ENCODE measurements around the gene CDHR3.

The CDHR3 gene

DNA sequence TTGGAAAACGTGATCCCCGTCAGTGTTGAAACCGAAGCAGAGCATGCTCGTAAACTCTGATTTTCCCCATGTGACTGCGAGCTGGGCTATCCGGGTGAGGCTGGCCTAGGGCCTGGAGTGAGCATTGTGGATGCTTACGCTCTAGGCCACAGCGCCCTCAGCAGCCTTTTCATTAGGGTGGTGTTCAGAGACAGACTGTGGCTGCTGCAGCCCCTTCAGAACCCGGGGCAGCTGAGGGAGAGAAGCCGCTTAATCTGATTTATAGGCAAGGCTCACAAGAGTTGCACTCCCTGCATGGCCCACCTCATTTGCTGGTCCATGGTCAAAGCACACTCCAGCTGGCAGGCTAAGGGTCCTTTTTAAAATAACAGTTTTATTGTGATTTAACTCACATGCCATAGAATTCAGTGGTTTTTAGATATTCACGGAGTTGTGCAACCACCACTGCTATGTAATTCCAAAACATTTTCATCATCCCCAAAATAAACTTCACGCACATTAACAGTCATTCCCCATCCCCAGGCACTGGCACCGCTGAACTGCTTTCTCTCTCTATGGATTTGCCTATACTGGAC is 76.5 kb downstream of the CDHR3 start:
- no peak for DNase-seq (ENCODE audit: low read depth)
- TF ChIP-seq CTCF (IDR thresholded peaks at IDR 0.05; ENCODE audit: control insufficient read depth, extremely low read depth, insufficient read depth), result no peak
- no peak overlapping the region for H3K4me3 ChIP-seq (ENCODE audit: low read depth, low read length)

DNA sequence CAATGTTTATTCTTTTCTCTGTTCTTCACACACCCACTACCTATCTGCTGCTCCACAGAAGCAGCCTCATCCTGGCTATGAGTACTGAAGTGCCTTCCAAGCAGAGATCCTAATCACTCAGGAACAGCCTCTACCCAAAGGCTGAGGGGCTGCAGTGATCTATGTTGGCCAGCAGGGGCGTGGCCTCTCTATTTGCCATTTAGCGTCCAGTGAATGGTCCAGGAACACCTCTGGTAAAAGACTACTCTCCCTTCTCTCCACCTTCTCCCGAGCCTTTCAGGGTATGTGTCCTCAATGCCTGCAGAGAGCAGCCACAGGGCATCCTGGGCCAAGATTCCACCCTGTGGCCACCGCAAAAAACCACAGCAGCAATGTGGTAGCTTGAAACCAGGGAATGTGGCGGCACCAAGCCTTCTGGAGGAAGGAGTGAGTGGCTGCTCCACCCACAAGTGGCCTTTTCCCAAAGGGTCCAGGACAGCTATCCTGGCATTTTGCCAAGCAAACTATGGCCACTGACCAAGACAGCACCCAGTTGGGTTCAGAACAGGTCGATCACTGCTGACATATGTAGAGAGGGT is 78.2 kb downstream of the CDHR3 start:
- DNase-seq (ENCODE audit: low read depth), result no peak
- H3K4me3 ChIP-seq (ENCODE audit: low read depth, low read length), result no peak overlapping the region
- TF ChIP-seq CTCF (IDR thresholded peaks at IDR 0.05; ENCODE audit: control insufficient read depth, extremely low read depth, insufficient read depth), result peak; percentile 60

DNA sequence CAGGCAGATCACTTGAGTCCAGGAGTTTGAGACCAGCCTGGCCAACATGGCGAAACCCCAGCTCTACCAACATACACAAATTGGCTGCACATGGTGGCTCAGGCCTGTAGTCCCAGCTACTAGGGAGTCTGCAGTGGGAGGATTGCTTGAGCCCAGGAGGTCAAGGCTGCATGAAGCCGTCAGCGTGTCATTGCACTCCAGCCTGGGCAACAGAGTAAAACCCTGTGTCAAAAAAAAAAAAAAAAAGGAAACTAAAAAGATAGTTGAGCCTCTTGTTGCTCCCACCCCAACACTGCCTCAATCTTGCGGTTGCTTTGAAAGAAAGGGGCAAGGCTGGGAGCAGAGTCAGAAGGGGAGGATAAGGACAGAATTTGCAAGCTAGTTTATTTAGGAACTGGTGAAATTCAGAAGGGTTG is 79.1 kb downstream of the CDHR3 start:
- no peak overlapping the region for H3K4me3 ChIP-seq (ENCODE audit: low read depth, low read length)
- no peak for DNase-seq (ENCODE audit: low read depth)
- TF ChIP-seq CTCF (IDR thresholded peaks at IDR 0.05; ENCODE audit: control insufficient read depth, extremely low read depth, insufficient read depth), result no peak

DNA sequence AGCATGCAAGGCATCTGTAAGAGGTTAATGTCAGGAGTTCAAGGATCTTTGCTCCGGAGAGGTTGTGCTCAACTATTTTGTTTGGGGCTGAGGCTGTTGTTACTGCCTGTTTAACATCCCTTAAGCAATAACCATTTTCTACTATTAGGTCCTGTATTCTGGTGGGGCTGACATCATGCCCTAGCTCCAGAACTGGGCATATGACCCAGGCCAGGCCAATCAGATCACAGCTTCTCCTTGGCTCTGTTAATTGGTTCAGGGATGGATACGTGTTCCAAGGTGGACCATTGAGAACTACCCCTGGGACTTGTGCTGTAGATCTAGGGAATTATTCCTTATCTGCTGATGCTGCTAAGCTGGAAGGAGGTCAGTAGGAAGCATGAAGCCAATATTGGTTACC is 82.1 kb downstream of the CDHR3 start:
- no peak overlapping the region for H3K4me3 ChIP-seq (ENCODE audit: low read depth, low read length)
- TF ChIP-seq CTCF (IDR thresholded peaks at IDR 0.05; ENCODE audit: control insufficient read depth, extremely low read depth, insufficient read depth), result no peak
- DNase-seq (ENCODE audit: low read depth), result no peak

- no peak overlapping the region for H3K4me3 ChIP-seq (ENCODE audit: low read depth, low read length)
- no peak for TF ChIP-seq CTCF (IDR thresholded peaks at IDR 0.05; ENCODE audit: control insufficient read depth, extremely low read depth, insufficient read depth)
- no peak for DNase-seq (ENCODE audit: low read depth)
Measured at GRCh38 chr7:106045586-106045985, 82.5 kb downstream of the CDHR3 start.

DNA sequence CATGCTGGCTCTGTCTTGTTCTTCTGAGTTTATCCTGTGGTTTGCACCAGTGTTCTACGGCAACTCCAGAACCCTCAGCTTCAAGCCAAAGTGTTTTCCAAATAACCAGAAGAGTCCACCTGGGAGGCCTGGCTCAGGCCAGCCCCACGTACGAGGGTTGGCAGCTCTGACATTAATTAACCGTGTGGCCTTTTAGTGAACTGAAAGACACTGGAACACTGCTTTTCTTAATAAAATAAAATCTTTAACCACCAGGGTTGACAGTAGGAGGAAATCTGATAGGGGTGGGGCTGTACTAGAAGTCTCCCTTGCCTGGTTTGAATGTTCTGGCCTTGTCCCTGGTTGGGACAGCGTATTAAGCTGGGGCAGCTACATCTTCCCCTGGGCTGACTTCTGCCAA is 84.1 kb downstream of the CDHR3 start:
- no peak for TF ChIP-seq CTCF (IDR thresholded peaks at IDR 0.05; ENCODE audit: control insufficient read depth, extremely low read depth, insufficient read depth)
- no peak for DNase-seq (ENCODE audit: low read depth)
- H3K4me3 ChIP-seq (ENCODE audit: low read depth, low read length), result no peak overlapping the region
